Measurements from ENCODE around the gene R3HDM1. TPM values are rescaled to one million over a fixed set of nuclear protein-coding genes. Genes with fewer than 3 reads are reported as not detected.
"Not testable (repeated sequence)": the region's sequence is repeated elsewhere in the genome, so short reads cannot be mapped to it uniquely, and the experiment has no call there.

R3HDM1 gene
- total and polyA plus RNA-seq, 4 experiments from 2014 or later = 8.2 to 42.3 (median 32.2) TPM

GRCh38 chr2:135637456-135638087 is 106.3 kb downstream of the R3HDM1 start:
- H3K27ac Mint-ChIP-seq = peak overlapping the region in 3 of 7 donors; percentile 9 to 81 (median 54)
- no peak for DNase-seq
- intact Hi-C loops (cut with micrococcal nuclease) = no loop called here
- ChIA-PET POLR2A (ENCODE audit: partially characterized antibody) (no interaction called here), CTCF (ENCODE audit: partially characterized antibody) (no interaction called here)
- H3K4me3 Mint-ChIP-seq = peak overlapping the region in 1 of 8 donors; percentile 8
- Histone ChIP-seq H3K27ac (ENCODE audit: low read depth, low read length) (no peak overlapping the region), H3K4me1 (ENCODE audit: insufficient read depth, low read length) (no peaks in the 10 kb centered on the region), H3K36me3 (ENCODE audit: insufficient read depth, low read length) (peaks cover 7% of the 10 kb centered on the region), H3K27me3 (ENCODE audit: insufficient read depth, low read length) (no peaks in the 10 kb centered on the region), H3K4me3 (ENCODE audit: low read length in 2 of 2) (no peak overlapping the region), H3K9me3 (ENCODE audit: control insufficient read depth in 1 of 2, low read length in 2 of 2) (no peaks in the 10 kb centered on the region)
- H3K27me3 Mint-ChIP-seq = no peaks in the 10 kb centered on the region
- H3K4me1 Mint-ChIP-seq = peaks cover 0 to 2% (median under 1%) of the 10 kb centered on the region in 4 donors
- peaks cover 32 to 50% of the 10 kb centered on the region in 2 donors for H3K36me3 Mint-ChIP-seq
- no peaks in the 10 kb centered on the region for H3K9me3 Mint-ChIP-seq

GRCh38 chr2:135638825-135639224 is 107.5 kb downstream of the R3HDM1 start:
- no peaks in the 10 kb centered on the region for H3K27me3 Mint-ChIP-seq
- peaks cover 32 to 47% of the 10 kb centered on the region in 2 donors for H3K36me3 Mint-ChIP-seq
- ChIA-PET CTCF (ENCODE audit: partially characterized antibody) (no interaction called here), POLR2A (ENCODE audit: partially characterized antibody) (no interaction called here)
- peaks cover 0 to 2% (median under 1%) of the 10 kb centered on the region in 4 donors for H3K4me1 Mint-ChIP-seq
- Histone ChIP-seq H3K4me3 (ENCODE audit: low read length in 2 of 2) (no peak overlapping the region), H3K36me3 (ENCODE audit: insufficient read depth, low read length) (peaks cover 7% of the 10 kb centered on the region), H3K27me3 (ENCODE audit: insufficient read depth, low read length) (no peaks in the 10 kb centered on the region), H3K27ac (ENCODE audit: low read depth, low read length) (no peak overlapping the region), H3K4me1 (ENCODE audit: insufficient read depth, low read length) (no peaks in the 10 kb centered on the region), H3K9me3 (ENCODE audit: control insufficient read depth in 1 of 2, low read length in 2 of 2) (no peaks in the 10 kb centered on the region)
- no peak for DNase-seq
- intact Hi-C loops (cut with micrococcal nuclease) = no loop called here
- H3K9me3 Mint-ChIP-seq = no peaks in the 10 kb centered on the region
- no peak overlapping the region for H3K27ac Mint-ChIP-seq
- no peak overlapping the region for H3K4me3 Mint-ChIP-seq

GRCh38 chr2:135641156-135642068 is 110.1 kb downstream of the R3HDM1 start:
- Histone ChIP-seq H3K27me3 (ENCODE audit: insufficient read depth, low read length) (no peaks in the 10 kb centered on the region), H3K36me3 (ENCODE audit: insufficient read depth, low read length) (peaks cover 14% of the 10 kb centered on the region), H3K4me1 (ENCODE audit: insufficient read depth, low read length) (no peaks in the 10 kb centered on the region), H3K9me3 (ENCODE audit: control insufficient read depth in 1 of 2, low read length in 2 of 2) (no peaks in the 10 kb centered on the region), H3K4me3 (ENCODE audit: low read length in 2 of 2) (no peak overlapping the region), H3K27ac (ENCODE audit: low read depth, low read length) (no peak overlapping the region)
- H3K4me1 Mint-ChIP-seq = peaks cover 0 to 2% (median under 1%) of the 10 kb centered on the region in 4 donors
- intact Hi-C loops (cut with micrococcal nuclease) = no loop called here
- peak overlapping the region in 1 of 7 donors; percentile 33 for H3K27ac Mint-ChIP-seq
- H3K4me3 Mint-ChIP-seq = no peak overlapping the region
- H3K36me3 Mint-ChIP-seq = peaks cover 38 to 47% of the 10 kb centered on the region in 2 donors
- H3K27me3 Mint-ChIP-seq = no peaks in the 10 kb centered on the region
- no peaks in the 10 kb centered on the region for H3K9me3 Mint-ChIP-seq
- no peak for DNase-seq
- POLR2A ChIA-PET (ENCODE audit: partially characterized antibody) = no interaction called here
- CTCF ChIA-PET (ENCODE audit: partially characterized antibody) = no interaction called here

GRCh38 chr2:135647836-135648579 is 116.7 kb downstream of the R3HDM1 start:
- intact Hi-C loops (cut with micrococcal nuclease) = no loop called here
- ChIA-PET POLR2A (ENCODE audit: partially characterized antibody) (interaction anchor here (0.9 kb wide), 1 partner anchor 10 kb away, joined by 3 read pairs; no protein-coding TSS in a partner anchor), CTCF (ENCODE audit: partially characterized antibody) (interaction anchor here (0.6 kb wide), 2 partner anchors 22 to 46 kb away, joined by 3 read pairs; no protein-coding TSS in a partner anchor)
- DNase-seq = no peak
- Histone ChIP-seq H3K27me3 (ENCODE audit: insufficient read depth, low read length) (no peaks in the 10 kb centered on the region), H3K4me1 (ENCODE audit: insufficient read depth, low read length) (no peaks in the 10 kb centered on the region), H3K9me3 (ENCODE audit: control insufficient read depth in 1 of 2, low read length in 2 of 2) (no peaks in the 10 kb centered on the region), H3K36me3 (ENCODE audit: insufficient read depth, low read length) (peaks cover 16% of the 10 kb centered on the region), H3K27ac (ENCODE audit: low read depth, low read length) (no peak overlapping the region), H3K4me3 (ENCODE audit: low read length in 2 of 2) (no peak overlapping the region)
- Mint-ChIP-seq H3K4me3 (no peak overlapping the region), H3K36me3 (peaks cover 52 to 53% of the 10 kb centered on the region in 2 donors), H3K4me1 (no peaks in the 10 kb centered on the region), H3K9me3 (no peaks in the 10 kb centered on the region), H3K27me3 (no peaks in the 10 kb centered on the region), H3K27ac (peak overlapping the region in 2 of 7 donors; percentile 1 to 35)

- H3K27ac ChIP-seq (ENCODE audit: low read depth, low read length) = no peak overlapping the region
- intact Hi-C loops (cut with micrococcal nuclease) = no loop called here
- no peaks in the 10 kb centered on the region for H3K9me3 ChIP-seq (ENCODE audit: control insufficient read depth in 1 of 2, low read length in 2 of 2)
- peaks cover 9% of the 10 kb centered on the region for H3K36me3 ChIP-seq (ENCODE audit: insufficient read depth, low read length)
- H3K4me1 ChIP-seq (ENCODE audit: insufficient read depth, low read length) = no peaks in the 10 kb centered on the region
- no peak overlapping the region for H3K4me3 ChIP-seq (ENCODE audit: low read length in 2 of 2)
- Mint-ChIP-seq H3K27me3 (no peaks in the 10 kb centered on the region), H3K36me3 (peaks cover 50 to 59% of the 10 kb centered on the region in 2 donors), H3K27ac (peak overlapping the region in 2 of 7 donors; percentile 19 to 27), H3K9me3 (no peaks in the 10 kb centered on the region), H3K4me3 (no peak overlapping the region), H3K4me1 (no peaks in the 10 kb centered on the region)
- no peak for DNase-seq
- H3K27me3 ChIP-seq (ENCODE audit: insufficient read depth, low read length) = no peaks in the 10 kb centered on the region
- POLR2A ChIA-PET (ENCODE audit: partially characterized antibody) = no interaction called here
- CTCF ChIA-PET (ENCODE audit: partially characterized antibody) = no interaction called here
Observed at GRCh38 chr2:135650721-135651120, 119.4 kb downstream of the R3HDM1 start.

GRCh38 chr2:135651717-135652116 is 120.4 kb downstream of the R3HDM1 start:
- intact Hi-C loops (cut with micrococcal nuclease) = no loop called here
- no peak for DNase-seq
- Histone ChIP-seq H3K4me3 (ENCODE audit: low read length in 2 of 2) (no peak overlapping the region), H3K4me1 (ENCODE audit: insufficient read depth, low read length) (no peaks in the 10 kb centered on the region), H3K27me3 (ENCODE audit: insufficient read depth, low read length) (no peaks in the 10 kb centered on the region), H3K9me3 (ENCODE audit: control insufficient read depth in 1 of 2, low read length in 2 of 2) (no peaks in the 10 kb centered on the region), H3K36me3 (ENCODE audit: insufficient read depth, low read length) (peaks cover 9% of the 10 kb centered on the region), H3K27ac (ENCODE audit: low read depth, low read length) (no peak overlapping the region)
- peaks cover 53 to 64% of the 10 kb centered on the region in 2 donors for H3K36me3 Mint-ChIP-seq
- ChIA-PET CTCF (ENCODE audit: partially characterized antibody) (no interaction called here), POLR2A (ENCODE audit: partially characterized antibody) (no interaction called here)
- no peak overlapping the region for H3K4me3 Mint-ChIP-seq
- H3K27me3 Mint-ChIP-seq = no peaks in the 10 kb centered on the region
- H3K4me1 Mint-ChIP-seq = no peaks in the 10 kb centered on the region
- no peak overlapping the region for H3K27ac Mint-ChIP-seq
- H3K9me3 Mint-ChIP-seq = no peaks in the 10 kb centered on the region

- CTCF ChIA-PET (ENCODE audit: partially characterized antibody); H3K9me3 ChIP-seq (ENCODE audit: control insufficient read depth in 1 of 2, low read length in 2 of 2); H3K27me3 Mint-ChIP-seq; DNase-seq; H3K4me1 ChIP-seq (ENCODE audit: insufficient read depth, low read length); H3K27me3 ChIP-seq (ENCODE audit: insufficient read depth, low read length); H3K36me3 ChIP-seq (ENCODE audit: insufficient read depth, low read length); intact Hi-C loops (cut with micrococcal nuclease); H3K27ac ChIP-seq (ENCODE audit: low read depth, low read length); POLR2A ChIA-PET (ENCODE audit: partially characterized antibody); H3K4me3 ChIP-seq (ENCODE audit: low read length in 2 of 2); H3K9me3 Mint-ChIP-seq; H3K4me3 Mint-ChIP-seq: not testable (repeated sequence)
- Mint-ChIP-seq H3K4me1 (peaks cover 4 to 11% (median 9%) of the 10 kb centered on the region in 4 donors), H3K27ac (peak overlapping the region in 1 of 7 donors; percentile 48), H3K36me3 (peaks cover 48 to 57% of the 10 kb centered on the region in 2 donors)
Observed at GRCh38 chr2:135654239-135654638, 123.0 kb downstream of the R3HDM1 start.

All from CD4-positive, alpha-beta memory T cell (primary cell).